NT2/D1 (cell line): ENCODE measurements around the gene PHF1.

Source experiments
- SUZ12 ChIP-seq: IDR thresholded peaks from 2 replicates; pipeline ENCODE4 v1.6.1; 2011; ENCODE audit not compliant: insufficient read length, insufficient read depth; ENCODE audit errors: extremely low read depth
- YY1 ChIP-seq: IDR thresholded peaks from 2 replicates; pipeline ENCODE4 v1.6.1; 2011; ENCODE audit not compliant: insufficient read length, insufficient read depth

GRCh38 chr6:33423777-33424176, 13.0 kb downstream of the PHF1 start:
- TF ChIP-seq YY1 (no peak), SUZ12 (no peak)
